ENCODE data around the gene ARHGEF40.

DNA sequence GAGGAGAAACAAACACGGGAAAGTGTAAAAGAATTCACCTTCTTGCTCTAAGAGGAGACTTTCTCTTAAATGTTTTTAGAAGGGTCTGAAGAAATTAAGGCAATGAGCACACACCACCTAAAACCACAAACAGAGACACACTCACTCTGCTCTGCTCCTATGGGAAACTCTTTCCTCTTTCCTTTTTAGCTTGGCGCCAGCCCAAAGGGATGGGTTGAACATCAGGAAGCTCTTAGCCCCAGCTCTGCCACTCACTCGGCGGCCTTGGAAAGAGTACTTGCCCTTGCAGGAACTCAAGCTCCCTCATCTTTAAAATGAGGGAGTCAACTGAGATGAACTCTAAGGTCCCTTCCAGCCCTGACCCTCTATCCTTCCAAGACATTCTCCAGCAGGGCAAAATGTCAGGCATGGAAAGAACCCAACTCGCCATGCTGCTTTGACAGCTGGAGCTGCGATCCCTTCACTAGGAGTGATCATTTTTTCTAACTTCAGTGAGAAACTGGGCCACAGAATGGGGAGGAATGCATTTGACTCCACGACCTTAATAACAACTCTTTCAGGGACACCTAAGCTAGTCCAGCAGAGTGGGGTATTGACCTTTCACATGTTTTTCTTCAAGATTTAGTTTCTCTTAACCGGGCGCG lies 13.5 kb upstream of the ARHGEF40 start:
- TF ChIP-seq POLR2AphosphoS5 (IDR thresholded peaks at IDR 0.05; ENCODE audit: low read depth, low read length), result no peak
- no peak for TF ChIP-seq TAF1 (IDR thresholded peaks at IDR 0.05; ENCODE audit: borderline replicate concordance, insufficient read depth, low read length)
- TF ChIP-seq, protein P1, sequence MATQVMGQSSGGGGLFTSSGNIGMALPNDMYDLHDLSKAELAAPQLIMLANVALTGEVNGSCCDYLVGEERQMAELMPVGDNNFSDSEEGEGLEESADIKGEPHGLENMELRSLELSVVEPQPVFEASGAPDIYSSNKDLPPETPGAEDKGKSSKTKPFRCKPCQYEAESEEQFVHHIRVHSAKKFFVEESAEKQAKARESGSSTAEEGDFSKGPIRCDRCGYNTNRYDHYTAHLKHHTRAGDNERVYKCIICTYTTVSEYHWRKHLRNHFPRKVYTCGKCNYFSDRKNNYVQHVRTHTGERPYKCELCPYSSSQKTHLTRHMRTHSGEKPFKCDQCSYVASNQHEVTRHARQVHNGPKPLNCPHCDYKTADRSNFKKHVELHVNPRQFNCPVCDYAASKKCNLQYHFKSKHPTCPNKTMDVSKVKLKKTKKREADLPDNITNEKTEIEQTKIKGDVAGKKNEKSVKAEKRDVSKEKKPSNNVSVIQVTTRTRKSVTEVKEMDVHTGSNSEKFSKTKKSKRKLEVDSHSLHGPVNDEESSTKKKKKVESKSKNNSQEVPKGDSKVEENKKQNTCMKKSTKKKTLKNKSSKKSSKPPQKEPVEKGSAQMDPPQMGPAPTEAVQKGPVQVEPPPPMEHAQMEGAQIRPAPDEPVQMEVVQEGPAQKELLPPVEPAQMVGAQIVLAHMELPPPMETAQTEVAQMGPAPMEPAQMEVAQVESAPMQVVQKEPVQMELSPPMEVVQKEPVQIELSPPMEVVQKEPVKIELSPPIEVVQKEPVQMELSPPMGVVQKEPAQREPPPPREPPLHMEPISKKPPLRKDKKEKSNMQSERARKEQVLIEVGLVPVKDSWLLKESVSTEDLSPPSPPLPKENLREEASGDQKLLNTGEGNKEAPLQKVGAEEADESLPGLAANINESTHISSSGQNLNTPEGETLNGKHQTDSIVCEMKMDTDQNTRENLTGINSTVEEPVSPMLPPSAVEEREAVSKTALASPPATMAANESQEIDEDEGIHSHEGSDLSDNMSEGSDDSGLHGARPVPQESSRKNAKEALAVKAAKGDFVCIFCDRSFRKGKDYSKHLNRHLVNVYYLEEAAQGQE (IDR thresholded peaks at IDR 0.05; ENCODE audit: insufficient read depth in 1 of 2, low read depth in 2 of 2, low read length in 2 of 2), result no peak
